Smooth muscle cell (in vitro differentiated cells): ENCODE results near the gene PICK1. TPM values are rescaled to one million over a fixed set of nuclear protein-coding genes. Genes with fewer than 3 reads are reported as not detected.

ENCODE experiments used
- DNase-seq: peaks from one replicate; lab custom pipeline; 2025; ENCODE audit not compliant: unreplicated experiment; lab: John Stamatoyannopoulos, UW
- H2AFZ ChIP-seq: fragments of 200-600 bp; sonication (generic); 2 replicates; pipeline ENCODE4 v1.6.0; 2016; ENCODE audit warnings: antibody characterized with exemption, low read depth, mild to moderate bottlenecking
- H3F3A ChIP-seq: fragments of 200-600 bp; sonication (generic); 2 replicates; pipeline ENCODE4 v1.6.0; 2017; ENCODE audit warnings: antibody characterized with exemption, low read depth
- H3K27ac ChIP-seq: fragments of 200-600 bp; sonication (generic); 2 replicates; pipeline ENCODE4 v1.5.1; 2016; ENCODE audit warnings: low read depth, mild to moderate bottlenecking
- H3K27me3 ChIP-seq: fragments of 200-600 bp; sonication (generic); 2 replicates; pipeline ENCODE4 v1.6.1; 2016; ENCODE audit warnings: low read depth, mild to moderate bottlenecking
- H3K36me3 ChIP-seq: fragments of 200-600 bp; sonication (generic); 2 replicates; pipeline ENCODE4 v1.5.1; 2016; ENCODE audit warnings: low read depth
- H3K4me1 ChIP-seq: fragments of 200-600 bp; sonication (generic); 2 replicates; pipeline ENCODE4 v1.5.1; 2016; ENCODE audit warnings: low read depth
- H3K4me2 ChIP-seq: fragments of 200-600 bp; sonication (generic); 2 replicates; pipeline ENCODE4 v1.6.0; 2016; ENCODE audit warnings: mild to moderate bottlenecking
- H3K4me3 ChIP-seq: fragments of 200-600 bp; sonication (generic); 2 replicates; pipeline ENCODE4 v1.5.1; 2016; ENCODE audit warnings: mild to moderate bottlenecking
- H3K79me2 ChIP-seq: fragments of 200-600 bp; sonication (generic); 2 replicates; pipeline ENCODE4 v1.6.0; 2016; ENCODE audit warnings: low read depth, mild to moderate bottlenecking
- H3K9ac ChIP-seq: fragments of 200-600 bp; sonication (generic); 2 replicates; pipeline ENCODE4 v1.6.0; 2016; ENCODE audit warnings: low read depth
- H3K9me3 ChIP-seq: fragments of 200-600 bp; sonication (generic); replicated peaks from 2 replicates; pipeline ENCODE4 v1.5.1; 2016; ENCODE audit warnings: low read depth
- H4K20me1 ChIP-seq: fragments of 200-600 bp; sonication (generic); 2 replicates; pipeline ENCODE4 v1.6.0; 2016; ENCODE audit warnings: low read depth
- CTCF ChIP-seq: fragments of 200-600 bp; sonication (generic); IDR thresholded peaks from 2 replicates; pipeline ENCODE4 v1.5.1; 2017; ENCODE audit warnings: borderline replicate concordance, mild to moderate bottlenecking, antibody characterized with exemption; ENCODE audit not compliant: insufficient read depth, poor library complexity, severe bottlenecking
- WGBS: methylation state at CpG from one replicate; pipeline ENCODE4 v1.1.7; 2016; ENCODE audit warnings: low lambda C conversion rate; 5-methylcytosine and 5-hydroxymethylcytosine counted together
- polyA plus RNA-seq: library from polyadenylated mRNA; unstranded; fragments of >200 nt; fragmentation: Nextera tagmentation; extraction: Ambion mirVana; gene quantifications from 2 replicates; pipeline ENCODE4 v1.2.1, GENCODE V29; 2016
- total RNA-seq: library from RNA; depleted of rRNA; stranded (reverse); fragments of >200 nt; gene quantifications from 2 replicates; pipeline ENCODE4 v1.2.3, GENCODE V29; 2014

Gene PICK1
- total and polyA plus RNA-seq, 2 experiments from 2014 or later, result 8.8 to 17.5 TPM

- TF ChIP-seq CTCF, result no peak
- Histone ChIP-seq H3K4me2 (no peak overlapping the region), H3F3A (no peaks in the 10 kb centered on the region), H3K9ac (no peak overlapping the region), H3K27ac (no peak overlapping the region), H2AFZ (no peak overlapping the region), H3K79me2 (no peaks in the 10 kb centered on the region), H3K4me1 (no peaks in the 10 kb centered on the region), H3K9me3 (no peaks in the 10 kb centered on the region), H3K4me3 (no peak overlapping the region), H3K27me3 (no peaks in the 10 kb centered on the region), H3K36me3 (no peaks in the 10 kb centered on the region), H4K20me1 (no peaks in the 10 kb centered on the region)
- DNase-seq, result no peak
- WGBS, result 93% methylated on average over 14 of the region's 14 CpGs
Observed at GRCh38 chr22:38125038-38125610, 67.9 kb downstream of the PICK1 start.

Other genes starting within 250 kb of the PICK1 start
- gene GCAT, start 249.5 kb upstream of the PICK1 start, total RNA-seq, result 10.8 and 13.5 TPM in 2 replicates
- gene GCAT, start 249.5 kb upstream of the PICK1 start, polyA plus RNA-seq, result 21.2 and 30.6 TPM in 2 replicates
- gene GALR3, start 234.0 kb upstream of the PICK1 start, total RNA-seq, result not detected in 2 replicates
- 0.26 TPM in 1 of 2 replicates, not detected in the other for gene GALR3, start 234.0 kb upstream of the PICK1 start, polyA plus RNA-seq
- 24.5 and 26.6 TPM in 2 replicates for gene ANKRD54, start 213.1 kb upstream of the PICK1 start, total RNA-seq
- 22.2 and 26.2 TPM in 2 replicates for gene ANKRD54, start 213.1 kb upstream of the PICK1 start, polyA plus RNA-seq
- 264 and 274 TPM in 2 replicates for gene EIF3L, start 208.0 kb upstream of the PICK1 start, total RNA-seq
- 165 and 182 TPM in 2 replicates for gene EIF3L, start 208.0 kb upstream of the PICK1 start, polyA plus RNA-seq
- 15.2 and 24.9 TPM in 2 replicates for gene MICALL1, start 151.1 kb upstream of the PICK1 start, total RNA-seq
- 8.7 and 17.1 TPM in 2 replicates for gene MICALL1, start 151.1 kb upstream of the PICK1 start, polyA plus RNA-seq
- gene C22orf23, start 103.8 kb upstream of the PICK1 start, total RNA-seq, result 0.18 and 0.81 TPM in 2 replicates
- gene C22orf23, start 103.8 kb upstream of the PICK1 start, polyA plus RNA-seq, result 1.0 and 2.4 TPM in 2 replicates
- 29.0 and 52.2 TPM in 2 replicates for gene POLR2F, start 103.7 kb upstream of the PICK1 start, total RNA-seq
- gene POLR2F, start 103.7 kb upstream of the PICK1 start, polyA plus RNA-seq, result 138 and 141 TPM in 2 replicates
- not detected in 2 replicates for gene SOX10, start 72.8 kb upstream of the PICK1 start, total RNA-seq
- not detected in 2 replicates for gene SOX10, start 72.8 kb upstream of the PICK1 start, polyA plus RNA-seq
- gene SLC16A8, start 26.8 kb downstream of the PICK1 start, total RNA-seq, result 0.09 TPM in 1 of 2 replicates, not detected in the other
- gene SLC16A8, start 26.8 kb downstream of the PICK1 start, polyA plus RNA-seq, result 0.93 and 1.4 TPM in 2 replicates
- 0.13 and 0.31 TPM in 2 replicates for gene BAIAP2L2, start 53.3 kb downstream of the PICK1 start, total RNA-seq
- 0.67 and 1.3 TPM in 2 replicates for gene BAIAP2L2, start 53.3 kb downstream of the PICK1 start, polyA plus RNA-seq
- gene PLA2G6, start 124.4 kb downstream of the PICK1 start, total RNA-seq, result 6.1 and 19.4 TPM in 2 replicates
- gene PLA2G6, start 124.4 kb downstream of the PICK1 start, polyA plus RNA-seq, result 8.6 and 8.9 TPM in 2 replicates
- gene MAFF, start 144.6 kb downstream of the PICK1 start, total RNA-seq, result 51.2 and 52.4 TPM in 2 replicates
- 48.2 and 53.4 TPM in 2 replicates for gene MAFF, start 144.6 kb downstream of the PICK1 start, polyA plus RNA-seq
- 34.1 and 54.4 TPM in 2 replicates for gene TMEM184B, start 215.6 kb downstream of the PICK1 start, total RNA-seq
- 96.0 and 96.3 TPM in 2 replicates for gene TMEM184B, start 215.6 kb downstream of the PICK1 start, polyA plus RNA-seq